Neural cell (in vitro differentiated cells): ENCODE data around the gene WDR7.

Source experiments
- CTCF ChIP-seq: fragments of 450-650 bp; IDR thresholded peaks from 2 replicates; pipeline ENCODE4 v1.5.1; 2014; ENCODE audit warnings: antibody characterized with exemption, mild to moderate bottlenecking, moderate library complexity; ENCODE audit not compliant: poor library complexity, severe bottlenecking
- EP300 ChIP-seq: fragments of 450-650 bp; conservative IDR thresholded peaks from 2 replicates; pipeline ENCODE4 v1.6.1; 2014; ENCODE audit warnings: antibody characterized with exemption, mild to moderate bottlenecking, moderate library complexity; ENCODE audit not compliant: poor library complexity, severe bottlenecking
- EZH2 ChIP-seq: fragments of 200-600, 300-800 bp; shearing (Covaris generic), sonication (generic); IDR thresholded peaks from 2 replicates; pipeline ENCODE4 v1.6.1; 2014; ENCODE audit warnings: antibody characterized with exemption, low read length, borderline replicate concordance, mild to moderate bottlenecking; ENCODE audit not compliant: insufficient read depth, poor library complexity, severe bottlenecking
- POLR2AphosphoS5 ChIP-seq: IDR thresholded peaks from 2 replicates; pipeline ENCODE4 v1.6.1; 2012
- REST ChIP-seq: IDR thresholded peaks from 2 replicates; pipeline ENCODE4 v1.6.1; 2012; ENCODE audit warnings: borderline replicate concordance

GRCh38 chr18:56606618-56607017 lies 44.5 kb upstream of the WDR7 start:
- TF ChIP-seq POLR2AphosphoS5, result no peak
- no peak for TF ChIP-seq CTCF
- TF ChIP-seq EP300, result no peak
- no peak for TF ChIP-seq EZH2
- no peak for TF ChIP-seq REST
